H9 (cell line): ENCODE results near the gene PNMA6E. TPM values are rescaled to one million over a fixed set of nuclear protein-coding genes. Genes with fewer than 3 reads are reported as not detected.

ENCODE experiments used
- DNase-seq: peaks from one replicate; pipeline ENCODE4 v3.0.0-alpha.2; 2017
- H2AFZ ChIP-seq: one replicate; pipeline ENCODE4 v1.6.1; 2013; ENCODE audit warnings: mild to moderate bottlenecking, low read length, control low read depth, moderate library complexity
- H2AK5ac ChIP-seq: 2 replicates; pipeline ENCODE4 v1.6.1; 2013; ENCODE audit warnings: low read length, control low read depth, mixed read lengths; ENCODE audit not compliant: insufficient read length
- H2BK120ac ChIP-seq: one replicate; pipeline ENCODE4 v1.6.1; 2013; ENCODE audit warnings: low read depth, mild to moderate bottlenecking, low read length, control low read depth, inconsistent platforms; ENCODE audit not compliant: poor library complexity, severe bottlenecking
- H2BK12ac ChIP-seq: 2 replicates; pipeline ENCODE4 v1.6.1; 2013; ENCODE audit warnings: low read length, control low read depth, mixed read lengths, low read depth; ENCODE audit not compliant: insufficient read length
- H2BK15ac ChIP-seq: 2 replicates; pipeline ENCODE4 v1.6.1; 2013; ENCODE audit warnings: low read depth, low read length, control low read depth
- H2BK20ac ChIP-seq: one replicate; pipeline ENCODE4 v1.6.1; 2013; ENCODE audit warnings: low read depth, mild to moderate bottlenecking, low read length, control low read depth, inconsistent platforms; ENCODE audit not compliant: poor library complexity, severe bottlenecking
- H2BK5ac ChIP-seq: 2 replicates; pipeline ENCODE4 v1.6.1; 2013; ENCODE audit warnings: low read length, control low read depth, mixed read lengths; ENCODE audit not compliant: insufficient read length
- H3K14ac ChIP-seq: 2 replicates; pipeline ENCODE4 v1.6.1; 2013; ENCODE audit warnings: low read length, control low read depth; ENCODE audit not compliant: insufficient read depth
- H3K18ac ChIP-seq: 2 replicates; pipeline ENCODE4 v1.6.1; 2013; ENCODE audit warnings: low read depth, mild to moderate bottlenecking, mixed read lengths, low read length, control low read depth; ENCODE audit not compliant: insufficient read length
- H3K23ac ChIP-seq: 2 replicates; pipeline ENCODE4 v1.6.1; 2013; ENCODE audit warnings: low read length, control low read depth, mixed read lengths, low read depth; ENCODE audit not compliant: insufficient read length
- H3K23me2 ChIP-seq: 2 replicates; pipeline ENCODE4 v1.6.1; 2013; ENCODE audit warnings: low read depth, mild to moderate bottlenecking, mixed read lengths, low read length, control low read depth; ENCODE audit not compliant: insufficient read length, poor library complexity, severe bottlenecking
- H3K27ac ChIP-seq: 2 replicates; pipeline ENCODE4 v1.5.1; 2013; ENCODE audit warnings: low read length, control low read depth, mixed read lengths, low read depth; ENCODE audit not compliant: insufficient read length
- H3K27me3 ChIP-seq: 2 replicates; pipeline ENCODE4 v1.6.1; 2013; ENCODE audit warnings: low read length, control low read depth, inconsistent platforms; ENCODE audit not compliant: insufficient read depth
- H3K4ac ChIP-seq: 2 replicates; pipeline ENCODE4 v1.6.1; 2013; ENCODE audit warnings: low read depth, mild to moderate bottlenecking, control low read depth, inconsistent platforms, low read length, moderate library complexity
- H3K4me1 ChIP-seq: 2 replicates; pipeline ENCODE4 v1.6.1; 2013; ENCODE audit warnings: low read length, control low read depth, inconsistent platforms; ENCODE audit not compliant: insufficient read depth
- H3K4me2 ChIP-seq: 2 replicates; pipeline ENCODE4 v1.6.1; 2013; ENCODE audit warnings: low read length, control low read depth, mixed read lengths; ENCODE audit not compliant: insufficient read length, insufficient read depth
- H3K56ac ChIP-seq: 2 replicates; pipeline ENCODE4 v1.6.1; 2013; ENCODE audit warnings: low read depth, mild to moderate bottlenecking, mixed read lengths, low read length, control low read depth; ENCODE audit not compliant: insufficient read length
- H3K79me1 ChIP-seq: 2 replicates; pipeline ENCODE4 v1.6.1; 2013; ENCODE audit warnings: low read depth, mild to moderate bottlenecking, moderate library complexity, low read length, control low read depth, inconsistent platforms; ENCODE audit not compliant: insufficient read depth, poor library complexity, severe bottlenecking
- H3K79me2 ChIP-seq: 2 replicates; pipeline ENCODE4 v1.6.1; 2013; ENCODE audit warnings: low read length, control low read depth, inconsistent platforms; ENCODE audit not compliant: insufficient read depth
- H3K9ac ChIP-seq: 2 replicates; pipeline ENCODE4 v1.6.1; 2013; ENCODE audit warnings: low read length, control low read depth, mixed read lengths; ENCODE audit not compliant: insufficient read length; ENCODE audit errors: extremely low read depth
- H3K9me3 ChIP-seq: one replicate; pipeline ENCODE4 v1.6.1; 2013; ENCODE audit warnings: low read depth, low read length, inconsistent platforms; ENCODE audit not compliant: control insufficient read depth
- H3T11ph ChIP-seq: one replicate; pipeline ENCODE4 v1.6.1; 2013; ENCODE audit warnings: mild to moderate bottlenecking, low read length, control low read depth, inconsistent platforms
- H4K20me1 ChIP-seq: one replicate; pipeline ENCODE4 v1.6.1; 2013; ENCODE audit not compliant: control insufficient read depth, insufficient read length, insufficient read depth
- H4K5ac ChIP-seq: 2 replicates; pipeline ENCODE4 v1.6.1; 2013; ENCODE audit warnings: low read depth, mild to moderate bottlenecking, mixed read lengths, low read length, control low read depth; ENCODE audit not compliant: insufficient read length
- H4K8ac ChIP-seq: replicated peaks from 2 replicates; pipeline ENCODE4 v1.6.1; 2013; ENCODE audit warnings: low read length, control low read depth, mixed read lengths, low read depth; ENCODE audit not compliant: insufficient read length
- H4K91ac ChIP-seq: 2 replicates; pipeline ENCODE4 v1.6.1; 2013; ENCODE audit warnings: low read depth, mild to moderate bottlenecking, moderate library complexity, mixed read lengths, low read length, control low read depth; ENCODE audit not compliant: insufficient read length
- H3K27ac Mint-ChIP-seq, 3 experiments: 2 replicates in 2 of 3; 3 replicates in 1 of 3; pipeline ENCODE4 v1.8.0; 2020 to 2021; ENCODE audit warnings: mixed read lengths in 3 of 3, mild to moderate bottlenecking in 1 of 3, moderate library complexity in 1 of 3
- H3K27me3 Mint-ChIP-seq: 2 replicates; pipeline ENCODE4 v1.8.0; 2021; ENCODE audit warnings: low read depth, mild to moderate bottlenecking, moderate library complexity, mixed read lengths
- H3K36me3 Mint-ChIP-seq, 3 experiments: 2 replicates in 2 of 3; 3 replicates in 1 of 3; pipeline ENCODE4 v1.8.0; 2020 to 2021; ENCODE audit warnings: low read depth in 3 of 3, mixed read lengths in 3 of 3; ENCODE audit not compliant: insufficient read depth in 1 of 3
- H3K4me1 Mint-ChIP-seq, 2 experiments: 2 replicates each; pipeline ENCODE4 v1.8.0; 2020; ENCODE audit warnings: mixed read lengths in 2 of 2
- H3K4me3 Mint-ChIP-seq, 2 experiments: 2 replicates in 1 of 2; 3 replicates in 1 of 2; pipeline ENCODE4 v1.8.0; 2020 to 2021; ENCODE audit warnings: mild to moderate bottlenecking in 2 of 2, mixed read lengths in 2 of 2, moderate library complexity in 1 of 2
- H3K9me3 Mint-ChIP-seq, 2 experiments: 2 replicates in 1 of 2; 3 replicates in 1 of 2; pipeline ENCODE4 v1.8.0; 2020; ENCODE audit warnings: mild to moderate bottlenecking in 2 of 2, mixed read lengths in 2 of 2, moderate library complexity in 1 of 2
- WGBS: extraction: QIAGEN DNeasy Blood & Tissue Kit; methylation state at CpG from one replicate; pipeline ENCODE4 v1.1.7; 2013; ENCODE audit warnings: missing lambda C conversion rate, low lambda C conversion rate, mixed read lengths; ENCODE audit not compliant: insufficient read length; ENCODE audit errors: extremely low coverage; 5-methylcytosine and 5-hydroxymethylcytosine counted together
- total RNA-seq: library from RNA; stranded (reverse); gene quantifications from 2 replicates; pipeline ENCODE4 v1.2.1, GENCODE V29; 2021
- TF ChIP-seq, protein P1 (sequence below): fragments of 200-600 bp; sonication (generic); conservative IDR thresholded peaks from 3 replicates; pipeline ENCODE4 v1.8.0; 2021; ENCODE audit warnings: antibody characterized with exemption, mild to moderate bottlenecking

The PNMA6E gene
- total RNA-seq, 1 experiment from 2014 or later = not detected

DNA sequence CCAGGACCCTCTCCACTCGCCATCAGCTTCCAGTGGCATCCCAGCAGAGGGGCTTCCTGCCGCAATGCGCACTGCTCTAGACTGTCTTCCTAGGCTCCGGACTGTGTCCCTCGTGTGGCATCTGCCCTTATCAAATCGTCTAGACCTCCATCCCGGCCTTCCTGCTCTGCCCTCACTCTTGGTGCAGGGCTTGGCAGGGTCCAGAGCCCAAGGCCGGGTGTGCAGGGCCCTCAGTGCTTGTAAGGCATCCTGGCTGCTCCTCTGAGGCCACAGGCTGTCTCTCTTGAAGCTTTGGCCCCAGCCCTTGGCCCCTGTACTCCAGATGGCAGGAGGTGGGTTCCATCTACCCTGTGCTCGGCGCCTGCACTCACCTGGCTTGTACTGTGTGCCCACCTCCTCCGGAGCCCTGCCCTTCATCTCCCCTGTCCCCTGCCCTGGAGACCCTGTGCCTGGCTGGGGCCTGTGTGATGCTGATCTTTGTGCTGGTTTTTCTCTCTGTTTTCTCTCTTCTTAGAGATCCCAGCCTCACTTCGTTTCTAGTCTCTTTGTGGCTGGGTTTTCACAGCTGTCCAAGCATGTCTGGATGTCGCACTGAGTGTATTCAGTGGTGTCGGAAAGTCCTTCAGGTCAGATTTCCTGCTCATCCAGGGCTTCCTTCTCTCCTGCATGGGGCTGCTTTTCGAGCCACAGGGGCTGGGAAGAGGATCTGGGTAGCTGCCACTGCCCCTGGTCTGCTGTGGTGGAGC is 48.4 kb upstream of the PNMA6E start:
- no peaks in the 10 kb centered on the region for H3K27me3 ChIP-seq
- H2BK20ac ChIP-seq = no peak overlapping the region
- no peak overlapping the region for H3K23ac ChIP-seq
- H2AK5ac ChIP-seq = no peak overlapping the region
- no peaks in the 10 kb centered on the region for H4K20me1 ChIP-seq
- no peaks in the 10 kb centered on the region for H3K79me1 ChIP-seq
- no peak overlapping the region for H3K56ac ChIP-seq
- no peak overlapping the region for H3K14ac ChIP-seq
- no peak overlapping the region for H3K18ac ChIP-seq
- WGBS = no CpG with 5 or more reads among the region's 15 CpGs
- no peak overlapping the region for H2BK15ac ChIP-seq
- H4K91ac ChIP-seq = no peak overlapping the region
- H3K23me2 ChIP-seq = no peaks in the 10 kb centered on the region
- Mint-ChIP-seq H3K4me1 (no peaks in the 10 kb centered on the region), H3K36me3 (peaks cover 12 to 27% (median 18%) of the 10 kb centered on the region in 3 experiments; a peak in 5 of 7 replicates), H3K27me3 (no peaks in the 10 kb centered on the region), H3K4me3 (no peak overlapping the region), H3K9me3 (peaks cover 53 to 66% of the 10 kb centered on the region in 2 experiments), H3K27ac (no peak overlapping the region)
- no peak overlapping the region for H2AFZ ChIP-seq
- H3T11ph ChIP-seq = no peak overlapping the region
- no peak overlapping the region for H3K9ac ChIP-seq
- TF ChIP-seq, protein P1, sequence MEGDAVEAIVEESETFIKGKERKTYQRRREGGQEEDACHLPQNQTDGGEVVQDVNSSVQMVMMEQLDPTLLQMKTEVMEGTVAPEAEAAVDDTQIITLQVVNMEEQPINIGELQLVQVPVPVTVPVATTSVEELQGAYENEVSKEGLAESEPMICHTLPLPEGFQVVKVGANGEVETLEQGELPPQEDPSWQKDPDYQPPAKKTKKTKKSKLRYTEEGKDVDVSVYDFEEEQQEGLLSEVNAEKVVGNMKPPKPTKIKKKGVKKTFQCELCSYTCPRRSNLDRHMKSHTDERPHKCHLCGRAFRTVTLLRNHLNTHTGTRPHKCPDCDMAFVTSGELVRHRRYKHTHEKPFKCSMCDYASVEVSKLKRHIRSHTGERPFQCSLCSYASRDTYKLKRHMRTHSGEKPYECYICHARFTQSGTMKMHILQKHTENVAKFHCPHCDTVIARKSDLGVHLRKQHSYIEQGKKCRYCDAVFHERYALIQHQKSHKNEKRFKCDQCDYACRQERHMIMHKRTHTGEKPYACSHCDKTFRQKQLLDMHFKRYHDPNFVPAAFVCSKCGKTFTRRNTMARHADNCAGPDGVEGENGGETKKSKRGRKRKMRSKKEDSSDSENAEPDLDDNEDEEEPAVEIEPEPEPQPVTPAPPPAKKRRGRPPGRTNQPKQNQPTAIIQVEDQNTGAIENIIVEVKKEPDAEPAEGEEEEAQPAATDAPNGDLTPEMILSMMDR = no peak
- H2BK120ac ChIP-seq = no peak overlapping the region
- H3K4me2 ChIP-seq = no peak overlapping the region
- H3K9me3 ChIP-seq = peaks cover 24% of the 10 kb centered on the region
- no peak overlapping the region for H4K5ac ChIP-seq
- no peak for DNase-seq
- no peaks in the 10 kb centered on the region for H3K4me1 ChIP-seq
- no peak overlapping the region for H3K27ac ChIP-seq
- no peak overlapping the region for H3K4ac ChIP-seq
- no peaks in the 10 kb centered on the region for H3K79me2 ChIP-seq
- H2BK5ac ChIP-seq = no peak overlapping the region
- H2BK12ac ChIP-seq = no peak overlapping the region
- no peak overlapping the region for H4K8ac ChIP-seq
